ELR (cell line): ENCODE measurements around the gene PRKG1.

ENCODE experiments used
- DNase-seq: peaks from one replicate; pipeline ENCODE4 v3.0.0-alpha.2; 2015; ENCODE audit warnings: low read depth

PRKG1 gene

DNA sequence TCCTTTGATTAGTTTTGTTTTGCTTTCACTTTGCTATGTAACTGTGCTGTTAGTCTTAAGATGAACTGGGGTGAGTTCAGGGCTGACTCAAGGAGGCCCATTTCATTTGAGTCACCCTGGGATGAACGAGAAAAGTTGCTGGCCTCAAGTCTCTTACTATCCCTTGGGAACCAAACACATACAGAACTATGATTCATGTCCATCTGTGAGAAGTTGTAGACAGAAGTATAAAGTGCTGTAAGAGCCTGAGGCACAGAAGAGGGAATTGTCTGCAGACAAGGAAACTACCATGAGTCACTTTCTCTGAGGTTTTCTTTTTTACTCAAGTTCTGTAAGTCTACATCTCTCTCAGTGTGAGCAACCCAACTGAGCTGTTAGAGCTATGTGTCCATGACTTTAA lies 805.0 kb downstream of the PRKG1 start:
- peak; percentile 82 for DNase-seq

DNA sequence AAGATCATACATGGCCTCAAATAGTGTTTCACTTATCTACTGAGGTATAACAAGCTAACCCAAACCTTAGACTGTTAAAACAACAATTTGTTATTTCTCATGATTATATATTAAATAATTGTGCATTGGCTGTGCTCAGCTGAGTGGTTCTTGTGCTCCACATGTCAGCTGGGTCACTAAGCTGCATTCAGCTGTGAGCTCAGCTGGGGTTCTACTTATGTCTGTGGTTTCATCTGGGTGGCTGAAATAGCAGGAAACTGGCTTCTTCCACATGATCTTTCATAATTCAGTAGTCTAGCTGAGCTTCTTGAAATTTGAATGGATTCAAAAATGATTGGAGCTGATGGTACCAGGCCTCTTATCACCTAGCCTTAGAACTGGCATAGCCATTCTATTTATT lies 806.9 kb downstream of the PRKG1 start:
- no peak for DNase-seq

GRCh38 chr10:51886438-51887068 lies 812.3 kb downstream of the PRKG1 start:
- DNase-seq: peak; percentile 24

DNA sequence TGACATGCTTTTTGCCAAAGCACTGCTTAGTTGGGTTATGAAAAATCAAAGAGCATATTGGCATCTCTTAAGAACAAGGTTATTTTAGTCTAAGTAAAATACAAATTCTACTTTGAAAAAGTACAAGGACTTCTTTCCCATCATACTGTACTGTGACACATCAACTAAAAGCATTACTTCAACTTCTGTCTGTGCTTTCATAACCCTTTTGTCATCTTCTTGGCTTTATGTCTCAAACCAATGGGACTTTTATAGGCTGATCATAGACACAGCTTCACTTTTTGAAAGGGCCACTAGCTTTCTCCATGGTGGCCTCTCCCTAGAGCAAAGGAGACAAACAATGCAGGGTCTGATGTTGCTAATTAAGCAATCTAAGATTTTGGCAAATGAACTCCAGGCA lies 814.0 kb downstream of the PRKG1 start:
- DNase-seq: no peak

DNA sequence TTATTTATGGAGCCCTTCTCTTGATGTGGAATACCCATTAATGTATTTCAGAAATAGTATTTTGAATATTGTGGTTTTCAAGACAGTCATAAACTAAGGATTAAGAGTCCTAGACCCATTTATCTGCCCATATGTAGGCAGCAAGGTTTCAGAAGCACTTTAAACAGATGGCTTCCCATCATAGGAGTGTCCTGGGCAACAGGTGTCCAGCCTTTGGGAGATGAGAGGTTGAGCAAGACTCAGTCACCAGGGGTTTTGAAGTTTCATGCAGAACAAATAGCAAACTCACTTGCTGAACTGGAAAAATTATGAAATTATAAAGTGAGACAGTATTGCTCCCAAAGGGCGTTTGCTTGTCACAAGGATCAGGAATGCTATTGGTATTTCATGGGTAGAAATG lies 818.0 kb downstream of the PRKG1 start:
- no peak for DNase-seq

- DNase-seq: peak; percentile 13
These were observed 818.8 kb downstream of the PRKG1 start for GRCh38 chr10:51892965-51893658.

- no peak for DNase-seq
These were observed 820.7 kb downstream of the PRKG1 start for GRCh38 chr10:51894771-51895578.

- DNase-seq: no peak
These were observed 822.6 kb downstream of the PRKG1 start for GRCh38 chr10:51896849-51897248.

DNA sequence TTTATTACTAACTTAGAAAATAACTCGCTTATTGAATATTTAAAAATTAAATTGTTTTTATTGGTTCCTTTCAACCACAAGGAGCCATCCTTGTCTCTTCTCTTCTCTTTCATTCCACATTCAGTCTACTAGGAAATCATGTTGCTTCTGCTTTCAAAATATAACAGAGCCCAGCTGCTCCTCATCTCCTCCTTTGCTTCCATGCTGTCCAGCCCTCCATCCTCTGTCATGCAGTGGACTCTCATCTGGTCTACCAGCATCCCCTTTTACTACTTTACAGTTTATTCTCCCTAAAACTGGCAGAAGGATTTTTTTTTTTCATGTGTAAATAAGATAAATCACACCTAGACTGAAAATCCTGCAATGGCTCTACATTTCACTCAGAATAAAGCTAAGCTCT lies 823.3 kb downstream of the PRKG1 start:
- no peak for DNase-seq

GRCh38 chr10:51900180-51900579 lies 825.9 kb downstream of the PRKG1 start:
- no peak for DNase-seq

DNA sequence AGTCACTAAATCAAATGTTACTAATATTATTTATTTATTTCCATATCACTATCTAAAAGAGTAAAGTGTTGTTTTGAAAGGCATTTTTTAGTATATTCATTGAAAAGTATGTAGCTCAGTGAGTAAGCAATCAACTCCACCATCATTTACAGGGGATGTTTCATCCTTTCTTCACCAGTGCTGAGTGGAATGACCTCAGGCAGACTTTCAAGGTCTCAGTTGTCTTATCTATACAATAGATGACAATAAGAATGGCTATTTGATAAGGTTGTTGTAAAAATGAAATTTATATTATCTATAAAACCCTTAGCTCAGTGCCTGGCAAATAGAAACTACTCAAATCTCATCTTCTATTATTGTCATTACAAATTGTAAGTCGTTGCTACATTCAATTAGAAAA lies 829.4 kb downstream of the PRKG1 start:
- no peak for DNase-seq

- DNase-seq: no peak
These were observed 830.7 kb downstream of the PRKG1 start for GRCh38 chr10:51905032-51905431.

DNA sequence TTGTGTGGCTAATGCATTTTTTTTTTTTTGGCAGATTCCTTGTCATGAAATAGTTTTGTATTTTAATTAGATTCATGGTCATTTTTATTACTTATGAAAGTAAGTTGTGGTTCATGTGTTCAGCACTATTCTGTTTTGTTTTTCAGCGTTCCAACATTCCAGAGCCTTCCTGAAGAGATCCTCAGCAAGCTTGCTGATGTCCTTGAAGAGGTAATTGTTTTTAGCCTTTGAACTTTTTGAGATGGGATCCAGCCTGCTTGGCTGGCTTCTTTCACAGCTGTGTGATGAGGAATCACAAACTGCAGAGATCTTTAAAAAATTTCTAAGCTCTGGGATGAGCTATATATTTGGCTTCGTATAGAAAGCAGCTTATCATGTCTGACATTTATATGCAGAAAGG lies 833.1 kb downstream of the PRKG1 start:
- no peak for DNase-seq

GRCh38 chr10:51910189-51910588 lies 835.9 kb downstream of the PRKG1 start:
- no peak for DNase-seq

DNA sequence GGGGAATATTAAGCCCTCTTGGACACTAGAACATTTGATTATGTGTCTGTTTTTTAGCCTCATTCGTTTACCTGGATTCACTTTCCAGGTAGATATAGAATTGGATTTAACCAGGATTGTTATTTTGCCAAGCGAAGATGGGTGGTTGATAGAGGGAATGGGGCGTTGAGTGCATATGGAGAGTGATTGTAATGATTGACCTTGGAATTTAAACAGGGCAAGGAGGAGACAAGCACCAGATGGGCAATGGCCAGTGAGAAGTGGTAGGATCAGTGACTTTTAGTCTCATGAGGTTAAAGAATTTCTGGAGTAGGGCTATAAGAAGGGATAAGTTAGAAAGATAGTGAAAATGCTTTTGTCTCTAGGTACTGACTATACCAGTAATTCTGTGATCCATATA lies 836.3 kb downstream of the PRKG1 start:
- DNase-seq: no peak

DNA sequence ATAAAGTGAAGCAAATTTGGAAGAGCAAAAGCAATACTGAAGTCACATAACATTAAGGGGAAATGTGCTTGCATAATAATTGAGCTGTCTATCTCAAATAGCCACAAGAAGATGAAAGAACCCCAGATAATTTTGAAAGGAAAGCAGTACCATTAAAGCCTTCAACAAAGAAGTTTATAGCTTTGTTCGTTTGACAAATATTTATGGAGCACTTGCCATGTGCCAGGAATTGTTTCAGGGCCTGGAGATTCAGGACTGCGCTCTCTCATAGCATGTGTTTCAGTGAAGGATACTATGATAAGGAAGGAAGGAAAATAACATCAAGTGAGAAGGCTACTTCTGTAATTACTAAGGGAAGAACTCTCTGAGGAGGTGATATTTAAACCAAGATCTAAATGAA lies 837.4 kb downstream of the PRKG1 start:
- no peak for DNase-seq

DNA sequence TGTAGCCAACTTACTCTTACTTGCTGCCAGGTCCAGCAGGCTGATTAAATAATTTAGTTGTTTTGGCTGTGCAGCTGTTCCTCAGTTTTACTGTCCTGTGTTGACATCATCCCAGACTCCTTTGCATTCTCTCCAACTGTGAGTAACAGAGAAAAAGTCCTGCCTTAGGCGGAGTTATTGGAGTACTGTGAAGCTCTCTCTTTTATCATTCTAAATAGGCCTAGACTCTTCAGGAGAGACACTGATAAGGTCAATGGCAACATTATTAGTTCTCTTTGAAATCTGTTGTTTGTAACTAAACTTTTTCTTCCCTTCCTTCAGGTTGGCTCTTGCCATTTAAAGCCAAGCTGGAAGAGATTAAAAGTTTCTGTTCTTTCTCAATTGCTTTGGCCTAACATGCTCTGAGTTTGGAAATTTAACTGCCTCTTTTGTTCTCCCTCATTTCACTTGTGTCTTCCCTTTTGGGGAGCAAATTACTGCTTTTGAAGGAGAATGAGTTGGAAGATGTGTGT lies 840.8 kb downstream of the PRKG1 start:
- DNase-seq: no peak

- no peak for DNase-seq
These were observed 844.2 kb downstream of the PRKG1 start for GRCh38 chr10:51918440-51918839.

GRCh38 chr10:51918884-51919325 lies 844.6 kb downstream of the PRKG1 start:
- DNase-seq: no peak

- no peak for DNase-seq
These were observed 846.4 kb downstream of the PRKG1 start for GRCh38 chr10:51920672-51921071.

GRCh38 chr10:51924359-51924758 lies 850.1 kb downstream of the PRKG1 start:
- DNase-seq: no peak

GRCh38 chr10:51926337-51926736 lies 852.0 kb downstream of the PRKG1 start:
- DNase-seq: no peak

- no peak for DNase-seq
These were observed 853.9 kb downstream of the PRKG1 start for GRCh38 chr10:51928162-51928561.
